Upper lobe of right lung (tissue), 1 donor: ENCODE measurements around the gene MYL12A. TPM values are rescaled to one million over a fixed set of nuclear protein-coding genes. Genes with fewer than 3 reads are reported as not detected.

Experiments
- ATAC-seq: fragments of 200-7000 bp; cut with Tn5 transposase; one replicate; pipeline ENCODE4 v1.9.1; 2020; ENCODE audit warnings: mild to moderate bottlenecking, moderate library complexity
- DNase-seq: peaks from one replicate; pipeline ENCODE4 v3.0.0-alpha.2; 2020
- H3K27ac ChIP-seq: fragments of 200-600 bp; one replicate; pipeline ENCODE4 v1.8.0; 2022
- H3K27me3 ChIP-seq: fragments of 200-600 bp; one replicate; pipeline ENCODE4 v1.8.0; 2022; ENCODE audit warnings: mild to moderate bottlenecking
- H3K36me3 ChIP-seq: fragments of 200-600 bp; one replicate; pipeline ENCODE4 v1.8.0; 2022
- H3K4me1 ChIP-seq: fragments of 200-600 bp; one replicate; pipeline ENCODE4 v1.8.0; 2022
- H3K4me3 ChIP-seq: fragments of 200-600 bp; one replicate; pipeline ENCODE4 v1.8.0; 2022; ENCODE audit warnings: mild to moderate bottlenecking
- H3K9me3 ChIP-seq: fragments of 200-600 bp; one replicate; pipeline ENCODE4 v1.8.0; 2022
- CTCF ChIP-seq: fragments of 200-600 bp; IDR thresholded peaks from one replicate; pipeline ENCODE4 v1.8.0; 2022; ENCODE audit warnings: antibody characterized with exemption
- intact Hi-C: fragments of 100-400 bp; cut with DNase I; formaldehyde crosslinking; loops from one replicate; pipeline ENCODE4 v1.11.0; 2022
- total RNA-seq: library from RNA; stranded (reverse); fragmentation: NEBNext Ultra II Directional; extraction: Animal tissue kit (Norgen Biotek cat#: 25700); gene quantifications from one replicate; pipeline ENCODE4 v1.2.1, GENCODE V29; 2021
- donor health status: DM: no; HTN: yes; CAD: no; lungs with severe emphysema.

MYL12A gene
- total RNA-seq, 1 donor from 2014 or later = 571 TPM

GRCh38 chr18:3221496-3221895 lies 26.1 kb upstream of the MYL12A start:
- DNase-seq = no peak
- Histone ChIP-seq H3K27me3 (no peaks in the 10 kb centered on the region), H3K4me1 (no peaks in the 10 kb centered on the region), H3K9me3 (no peaks in the 10 kb centered on the region), H3K36me3 (no peaks in the 10 kb centered on the region), H3K4me3 (no peak overlapping the region), H3K27ac (no peak overlapping the region)
- TF ChIP-seq CTCF = no peak
- ATAC-seq = no peak
- intact Hi-C loops = no loop called here

GRCh38 chr18:3223356-3223755 lies 24.2 kb upstream of the MYL12A start:
- no peaks in the 10 kb centered on the region for H3K9me3 ChIP-seq
- no peaks in the 10 kb centered on the region for H3K4me1 ChIP-seq
- no peak for TF ChIP-seq CTCF
- H3K36me3 ChIP-seq = no peaks in the 10 kb centered on the region
- H3K27ac ChIP-seq = no peak overlapping the region
- ATAC-seq = no peak
- intact Hi-C loops = no loop called here
- H3K4me3 ChIP-seq = no peak overlapping the region
- H3K27me3 ChIP-seq = no peaks in the 10 kb centered on the region
- no peak for DNase-seq

GRCh38 chr18:3224223-3224622 lies 23.4 kb upstream of the MYL12A start:
- Histone ChIP-seq H3K36me3 (no peaks in the 10 kb centered on the region), H3K27me3 (no peaks in the 10 kb centered on the region), H3K4me1 (no peaks in the 10 kb centered on the region), H3K27ac (no peak overlapping the region), H3K4me3 (no peak overlapping the region), H3K9me3 (no peaks in the 10 kb centered on the region)
- DNase-seq (no peak), ATAC-seq (peak; percentile 25)
- intact Hi-C loops = no loop called here
- TF ChIP-seq CTCF = no peak

- Histone ChIP-seq H3K27me3 (no peaks in the 10 kb centered on the region), H3K9me3 (no peaks in the 10 kb centered on the region), H3K36me3 (no peaks in the 10 kb centered on the region), H3K4me3 (no peak overlapping the region), H3K27ac (no peak overlapping the region), H3K4me1 (no peaks in the 10 kb centered on the region)
- intact Hi-C loops = no loop called here
- ATAC-seq = no peak
- TF ChIP-seq CTCF = no peak
- no peak for DNase-seq
Observed at GRCh38 chr18:3225588-3225987, 22.0 kb upstream of the MYL12A start.

- intact Hi-C loops = no loop called here
- no peaks in the 10 kb centered on the region for H3K36me3 ChIP-seq
- TF ChIP-seq CTCF = no peak
- no peak for ATAC-seq
- H3K4me1 ChIP-seq = no peaks in the 10 kb centered on the region
- H3K27me3 ChIP-seq = no peaks in the 10 kb centered on the region
- H3K4me3 ChIP-seq = no peak overlapping the region
- H3K9me3 ChIP-seq = no peaks in the 10 kb centered on the region
- no peak overlapping the region for H3K27ac ChIP-seq
- no peak for DNase-seq
Observed at GRCh38 chr18:3226048-3226447, 21.6 kb upstream of the MYL12A start.
